Ishikawa (cell line): ENCODE measurements around the gene MBTPS1.

ENCODE experiments used
- CEBPB ChIP-seq: IDR thresholded peaks from 2 replicates; pipeline ENCODE4 v1.6.1; 2012
- CREB1 ChIP-seq: IDR thresholded peaks from 2 replicates; pipeline ENCODE4 v1.6.1; 2012; ENCODE audit warnings: low read depth
- EGR1 ChIP-seq: IDR thresholded peaks from 2 replicates; pipeline ENCODE4 v1.6.1; 2012
- EP300 ChIP-seq: IDR thresholded peaks from 2 replicates; pipeline ENCODE4 v1.6.1; 2012; ENCODE audit warnings: borderline replicate concordance
- FOXM1 ChIP-seq: IDR thresholded peaks from 2 replicates; pipeline ENCODE4 v1.6.1; 2012; ENCODE audit warnings: low read depth, borderline replicate concordance
- MAX ChIP-seq: IDR thresholded peaks from 2 replicates; pipeline ENCODE4 v1.6.1; 2012
- NFIC ChIP-seq: IDR thresholded peaks from 2 replicates; pipeline ENCODE4 v1.6.1; 2012
- RAD21 ChIP-seq: IDR thresholded peaks from 2 replicates; pipeline ENCODE4 v1.6.1; 2012; ENCODE audit warnings: low read depth
- REST ChIP-seq: IDR thresholded peaks from 2 replicates; pipeline ENCODE4 v1.6.1; 2012; ENCODE audit warnings: low read depth, mild to moderate bottlenecking
- TAF1 ChIP-seq: IDR thresholded peaks from 2 replicates; pipeline ENCODE4 v1.6.1; 2012; ENCODE audit warnings: low read depth, mild to moderate bottlenecking
- TCF12 ChIP-seq: IDR thresholded peaks from 2 replicates; pipeline ENCODE4 v1.6.1; 2012; ENCODE audit warnings: low read depth
- TEAD4 ChIP-seq: IDR thresholded peaks from 2 replicates; pipeline ENCODE4 v1.6.1; 2012
- USF1 ChIP-seq: IDR thresholded peaks from 2 replicates; pipeline ENCODE4 v1.6.1; 2012
- YY1 ChIP-seq: IDR thresholded peaks from 2 replicates; pipeline ENCODE4 v1.6.1; 2012; ENCODE audit warnings: low read depth
- ZBTB7A ChIP-seq: IDR thresholded peaks from 2 replicates; pipeline ENCODE4 v1.6.1; 2012; ENCODE audit warnings: low read depth

MBTPS1 gene

GRCh38 chr16:84074721-84075120, 42.0 kb downstream of the MBTPS1 start:
- TF ChIP-seq FOXM1 (no peak), CREB1 (no peak), MAX (no peak), USF1 (no peak), ZBTB7A (no peak), CEBPB (no peak), TCF12 (no peak), YY1 (no peak), TEAD4 (no peak), EP300 (no peak), NFIC (no peak), EGR1 (no peak), TAF1 (no peak), RAD21 (no peak), REST (no peak)

- TF ChIP-seq MAX (no peak), NFIC (no peak), REST (no peak), TAF1 (no peak), CEBPB (no peak), FOXM1 (no peak), TCF12 (no peak), RAD21 (no peak), EGR1 (no peak), YY1 (no peak), USF1 (no peak), TEAD4 (no peak), EP300 (no peak), CREB1 (no peak), ZBTB7A (no peak)
Measured at GRCh38 chr16:84072014-84072413, 44.7 kb downstream of the MBTPS1 start.

- TF ChIP-seq RAD21 (no peak), TAF1 (no peak), EP300 (no peak), MAX (no peak), TCF12 (no peak), CEBPB (no peak), ZBTB7A (no peak), USF1 (no peak), EGR1 (no peak), REST (no peak), NFIC (no peak), CREB1 (no peak), YY1 (no peak), FOXM1 (no peak), TEAD4 (no peak)
Measured at GRCh38 chr16:84071121-84071520, 45.6 kb downstream of the MBTPS1 start.

- TF ChIP-seq TAF1 (no peak), ZBTB7A (no peak), REST (no peak), FOXM1 (no peak), YY1 (no peak), CEBPB (no peak), EP300 (no peak), MAX (no peak), TCF12 (no peak), EGR1 (no peak), TEAD4 (no peak), NFIC (no peak), RAD21 (no peak), CREB1 (no peak), USF1 (no peak)
Measured at GRCh38 chr16:84069540-84069939, 47.2 kb downstream of the MBTPS1 start.
